SK-N-SH (cell line): Measurements from ENCODE around the gene LMBR1L. TPM values are rescaled to one million over a fixed set of nuclear protein-coding genes. Genes with fewer than 3 reads are reported as not detected.

Experiments used
- polyA plus RNA-seq, 3 experiments: library from polyadenylated mRNA; depleted of rRNA; stranded (reverse); fragments of >200 nt; gene quantifications; 2 replicates each; pipeline ENCODE4 v1.2.3, GENCODE V29; 2012
- small RNA-seq, 7 experiments: library from RNA; depleted of rRNA; stranded (forward); fragments of <200 nt; gene quantifications; one replicate each; pipeline ENCODE3, GENCODE V24; 2012

Gene LMBR1L
- polyA plus RNA-seq, 1 of the 3 experiments (the other 2 are of a cell fraction): 61.4 TPM

Small RNAs within 50 kb of the gene (small RNA-seq; reads per million reads assigned to genes)
- gene RF00019: 0 reads per million in 7 experiments

Other genes with a start within 250 kb of the LMBR1L start
- gene RND1, start 245.0 kb downstream of the LMBR1L start, polyA plus RNA-seq (2012; rRNA removed): 0.19 and 0.39 TPM in 2 replicates
- 23.7 and 28.5 TPM in 2 replicates for gene FKBP11, start 185.4 kb downstream of the LMBR1L start, polyA plus RNA-seq (2012; rRNA removed)
- 204 and 261 TPM in 2 replicates for gene ARF3, start 153.4 kb downstream of the LMBR1L start, polyA plus RNA-seq (2012; rRNA removed)
- gene WNT10B, start 139.1 kb downstream of the LMBR1L start, polyA plus RNA-seq (2012; rRNA removed): 0.11 and 0.18 TPM in 2 replicates
- gene WNT1, start 132.5 kb downstream of the LMBR1L start, polyA plus RNA-seq (2012; rRNA removed): not detected in 2 replicates
- 0.20 and 0.24 TPM in 2 replicates for gene DDN, start 111.5 kb downstream of the LMBR1L start, polyA plus RNA-seq (2012; rRNA removed)
- 75.1 and 113 TPM in 2 replicates for gene PRKAG1, start 92.1 kb downstream of the LMBR1L start, polyA plus RNA-seq (2012; rRNA removed)
- 16.3 and 30.5 TPM in 2 replicates for gene KMT2D, start 50.1 kb downstream of the LMBR1L start, polyA plus RNA-seq (2012; rRNA removed)
- 2.2 and 2.3 TPM in 2 replicates for gene RHEBL1, start 40.9 kb downstream of the LMBR1L start, polyA plus RNA-seq (2012; rRNA removed)
- 0.08 and 0.13 TPM in 2 replicates for gene DHH, start 16.0 kb downstream of the LMBR1L start, polyA plus RNA-seq (2012; rRNA removed)
- 2,454 and 2,856 TPM in 2 replicates for gene TUBA1B, start 20.5 kb upstream of the LMBR1L start, polyA plus RNA-seq (2012; rRNA removed)
- 1,427 and 1,906 TPM in 2 replicates for gene TUBA1A, start 78.2 kb upstream of the LMBR1L start, polyA plus RNA-seq (2012; rRNA removed)
- gene TUBA1C, start 154.2 kb upstream of the LMBR1L start, polyA plus RNA-seq (2012; rRNA removed): 3.3 and 4.6 TPM in 2 replicates
- 1.7 and 1.9 TPM in 2 replicates for gene PRPH, start 184.3 kb upstream of the LMBR1L start, polyA plus RNA-seq (2012; rRNA removed)
- gene TROAP, start 212.4 kb upstream of the LMBR1L start, polyA plus RNA-seq (2012; rRNA removed): 15.0 and 26.2 TPM in 2 replicates
- gene C1QL4, start 226.3 kb upstream of the LMBR1L start, polyA plus RNA-seq (2012; rRNA removed): 9.8 and 14.6 TPM in 2 replicates
- gene DNAJC22, start 236.0 kb upstream of the LMBR1L start, polyA plus RNA-seq (2012; rRNA removed): 4.5 and 5.3 TPM in 2 replicates